ENCODE measurements around the gene C10orf95. TPM values are rescaled to one million over a fixed set of nuclear protein-coding genes. Genes with fewer than 3 reads are reported as not detected.

Gene C10orf95
- total RNA-seq, 4 donors from 2014 or later: 0.85 to 2.8 TPM; not detected in 2

DNA sequence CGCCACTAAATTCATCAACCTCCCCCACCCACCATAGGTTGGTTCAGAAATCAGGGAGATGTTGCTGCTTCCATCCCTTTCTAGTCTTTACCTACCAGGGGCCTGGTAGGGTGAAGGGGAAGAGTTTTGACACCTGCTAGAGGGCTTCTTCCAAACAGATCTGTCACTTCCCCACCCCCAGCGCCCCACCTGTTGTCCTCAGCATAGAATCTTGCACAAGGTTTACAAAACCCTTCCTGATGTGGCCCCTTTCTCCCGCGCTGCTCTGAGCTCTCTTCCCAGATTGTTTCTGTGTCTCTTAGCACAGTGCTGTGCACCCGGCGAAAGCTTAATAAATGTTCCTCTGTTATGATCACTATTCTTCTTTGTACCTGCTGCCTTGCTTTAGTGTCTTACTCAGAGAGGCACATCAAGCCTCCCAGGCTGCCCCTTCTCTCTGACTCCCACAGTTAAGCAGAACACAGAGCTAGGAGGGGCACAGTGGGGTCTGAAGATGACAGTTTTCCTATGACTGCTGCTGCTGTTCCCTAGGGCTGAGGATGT, 11.2 kb upstream of the C10orf95 start:
- H3K4me1 ChIP-seq: peaks cover 0 to 16% (median 2%) of the 10 kb centered on the region in 4 donors
- peak overlapping the region in 1 of 4 donors; percentile 64 for H3K27ac ChIP-seq
- no peaks in the 10 kb centered on the region for H3K9me3 ChIP-seq
- no peak for DNase-seq
- no peaks in the 10 kb centered on the region for H3K27me3 ChIP-seq
- no peaks in the 10 kb centered on the region for H3K36me3 ChIP-seq
- H3K4me3 ChIP-seq: peak overlapping the region in 2 of 4 donors; percentile 24 to 37
- TF ChIP-seq, protein P1, sequence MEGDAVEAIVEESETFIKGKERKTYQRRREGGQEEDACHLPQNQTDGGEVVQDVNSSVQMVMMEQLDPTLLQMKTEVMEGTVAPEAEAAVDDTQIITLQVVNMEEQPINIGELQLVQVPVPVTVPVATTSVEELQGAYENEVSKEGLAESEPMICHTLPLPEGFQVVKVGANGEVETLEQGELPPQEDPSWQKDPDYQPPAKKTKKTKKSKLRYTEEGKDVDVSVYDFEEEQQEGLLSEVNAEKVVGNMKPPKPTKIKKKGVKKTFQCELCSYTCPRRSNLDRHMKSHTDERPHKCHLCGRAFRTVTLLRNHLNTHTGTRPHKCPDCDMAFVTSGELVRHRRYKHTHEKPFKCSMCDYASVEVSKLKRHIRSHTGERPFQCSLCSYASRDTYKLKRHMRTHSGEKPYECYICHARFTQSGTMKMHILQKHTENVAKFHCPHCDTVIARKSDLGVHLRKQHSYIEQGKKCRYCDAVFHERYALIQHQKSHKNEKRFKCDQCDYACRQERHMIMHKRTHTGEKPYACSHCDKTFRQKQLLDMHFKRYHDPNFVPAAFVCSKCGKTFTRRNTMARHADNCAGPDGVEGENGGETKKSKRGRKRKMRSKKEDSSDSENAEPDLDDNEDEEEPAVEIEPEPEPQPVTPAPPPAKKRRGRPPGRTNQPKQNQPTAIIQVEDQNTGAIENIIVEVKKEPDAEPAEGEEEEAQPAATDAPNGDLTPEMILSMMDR (IDR thresholded peaks at IDR 0.05): no peak
- no peak for TF ChIP-seq POLR2A (IDR thresholded peaks at IDR 0.05)

DNA sequence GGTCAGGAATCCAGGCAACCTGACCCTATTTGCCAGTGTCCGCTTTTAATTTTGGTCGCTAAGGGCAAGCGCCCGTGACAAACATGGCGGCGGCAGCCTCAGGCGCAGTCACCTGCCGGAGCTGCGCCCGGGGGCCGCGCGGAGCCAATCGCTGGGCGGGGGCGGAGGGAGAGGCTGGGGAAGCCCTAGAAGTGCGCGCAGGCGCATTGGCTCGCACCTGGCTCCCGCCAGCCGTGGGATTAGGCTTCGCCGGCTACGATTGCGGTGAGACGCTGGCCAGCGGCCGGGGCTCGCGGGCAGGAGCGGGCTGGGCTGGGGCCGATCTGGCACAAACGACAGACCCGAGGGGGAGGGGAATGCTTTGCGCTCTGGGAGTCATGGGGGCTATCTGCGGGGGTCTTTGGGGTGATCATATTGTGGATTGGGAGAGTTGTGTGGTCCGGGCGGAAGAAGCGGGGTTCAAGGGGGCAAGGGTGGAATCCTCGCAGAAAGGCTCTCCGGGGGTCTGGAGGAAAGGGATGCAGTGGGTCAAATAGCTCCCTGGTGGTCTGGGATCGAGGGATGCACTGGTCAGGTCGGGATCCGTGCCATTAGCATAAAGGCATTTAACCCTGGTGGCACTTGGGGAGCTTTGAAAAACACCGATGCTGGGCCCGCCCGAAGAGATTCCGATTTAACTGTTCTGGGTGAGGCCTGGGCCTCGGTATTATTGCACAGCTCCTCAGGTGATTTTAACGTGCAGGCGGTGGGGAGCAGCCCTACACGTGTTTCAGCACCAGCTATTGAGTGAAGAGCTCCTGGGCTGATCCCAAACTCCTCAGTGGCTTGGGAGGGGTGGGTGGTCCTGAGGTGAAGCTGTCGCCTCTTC, 10.1 kb upstream of the C10orf95 start:
- Histone ChIP-seq H3K27ac (peak overlapping the region in 3 of 4 donors; percentile 3 to 62 (median 56)), H3K4me1 (peaks cover 0 to 16% (median 2%) of the 10 kb centered on the region in 4 donors), H3K9me3 (no peaks in the 10 kb centered on the region), H3K4me3 (peak overlapping the region; percentile 51 to 62 (median 58)), H3K27me3 (no peaks in the 10 kb centered on the region), H3K36me3 (no peaks in the 10 kb centered on the region)
- peak; percentile 90 to 98 (median 96) for DNase-seq
- TF ChIP-seq, protein P1 (IDR thresholded peaks at IDR 0.05): no peak
- peak in 1 of 2 donors; percentile 63 for TF ChIP-seq POLR2A (IDR thresholded peaks at IDR 0.05)

DNA sequence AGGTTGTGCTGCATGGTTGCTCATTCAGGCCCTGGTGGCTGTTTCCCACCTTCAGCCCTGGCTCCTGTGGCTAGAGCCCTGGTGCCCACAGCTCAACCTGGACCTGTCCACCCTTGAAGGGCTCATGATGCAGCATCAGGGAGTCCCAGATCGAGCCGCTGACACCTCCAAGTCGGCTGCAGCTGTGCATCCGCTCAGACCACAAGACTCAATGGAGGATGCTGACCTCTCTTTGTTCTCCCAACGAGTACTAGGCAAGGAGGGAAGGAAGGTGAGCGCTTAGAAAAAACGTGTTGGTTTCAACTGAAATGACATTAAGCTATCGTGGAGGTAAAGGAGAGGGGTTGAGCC, 9.5 kb upstream of the C10orf95 start:
- Histone ChIP-seq H3K4me3 (peak overlapping the region; percentile 51 to 62 (median 58)), H3K27me3 (no peaks in the 10 kb centered on the region), H3K4me1 (peaks cover 0 to 16% (median 2%) of the 10 kb centered on the region in 4 donors), H3K27ac (peak overlapping the region in 2 of 4 donors; percentile 56 to 62), H3K36me3 (no peaks in the 10 kb centered on the region), H3K9me3 (no peaks in the 10 kb centered on the region)
- no peak for DNase-seq
- TF ChIP-seq POLR2A (IDR thresholded peaks at IDR 0.05): no peak
- TF ChIP-seq, protein P1 (IDR thresholded peaks at IDR 0.05): no peak

DNA sequence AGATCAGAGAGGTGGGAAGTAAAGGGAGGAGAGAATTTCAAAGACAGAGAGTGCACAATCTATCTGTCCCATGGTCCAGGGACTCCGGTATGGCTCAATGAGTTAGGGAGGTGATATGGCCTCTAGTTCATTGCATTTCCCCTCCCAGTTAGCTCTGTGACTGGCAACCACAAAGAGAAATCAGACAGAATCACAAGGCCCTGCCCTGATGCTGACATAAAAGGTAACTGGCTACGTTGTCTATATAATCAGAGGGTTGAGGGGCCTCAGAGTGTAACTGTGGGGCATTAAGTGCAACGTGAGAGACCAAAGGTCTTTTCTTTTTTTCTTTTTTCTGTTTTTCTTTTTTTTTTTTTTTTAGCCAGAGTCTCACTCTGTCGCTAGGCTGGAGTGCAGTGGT, 7.3 kb upstream of the C10orf95 start:
- TF ChIP-seq POLR2A (IDR thresholded peaks at IDR 0.05): no peak
- TF ChIP-seq, protein P1 (IDR thresholded peaks at IDR 0.05): no peak
- H3K36me3 ChIP-seq: no peaks in the 10 kb centered on the region
- no peak for DNase-seq
- peaks cover 0 to 16% (median 2%) of the 10 kb centered on the region in 4 donors for H3K4me1 ChIP-seq
- no peaks in the 10 kb centered on the region for H3K9me3 ChIP-seq
- H3K4me3 ChIP-seq: no peak overlapping the region
- H3K27me3 ChIP-seq: no peaks in the 10 kb centered on the region
- H3K27ac ChIP-seq: no peak overlapping the region

DNA sequence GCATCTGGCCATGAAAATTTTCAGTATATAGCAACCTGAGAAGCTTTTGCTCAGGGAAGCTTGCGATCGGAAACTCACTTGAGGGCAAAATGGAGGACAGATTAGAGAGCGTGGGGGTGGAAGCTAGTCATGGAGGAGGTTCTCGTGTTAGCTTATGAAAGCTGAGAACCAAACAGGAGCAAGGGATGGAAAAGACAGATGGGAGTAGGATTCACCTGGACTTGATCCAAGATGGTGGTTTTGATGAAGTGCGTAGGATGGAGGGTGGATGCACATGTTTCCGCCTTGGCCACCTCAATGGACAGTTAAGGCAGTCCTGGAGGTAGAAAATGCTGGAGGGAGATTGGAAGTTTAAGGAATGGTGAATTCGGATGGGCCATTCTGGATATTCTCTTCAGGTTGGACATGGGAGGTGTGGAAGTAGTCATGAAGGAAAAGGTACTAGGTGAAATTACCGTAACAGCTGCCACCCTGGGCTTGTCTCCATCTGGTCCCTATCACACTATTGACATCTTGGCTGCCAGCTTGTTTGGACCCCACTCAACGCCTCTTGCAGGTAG, 6.3 kb upstream of the C10orf95 start:
- H3K27me3 ChIP-seq: no peaks in the 10 kb centered on the region
- H3K4me1 ChIP-seq: peaks cover 0 to 13% (median 2%) of the 10 kb centered on the region in 4 donors
- TF ChIP-seq, protein P1 (IDR thresholded peaks at IDR 0.05): no peak
- no peak for TF ChIP-seq POLR2A (IDR thresholded peaks at IDR 0.05)
- no peak overlapping the region for H3K27ac ChIP-seq
- no peak for DNase-seq
- H3K9me3 ChIP-seq: no peaks in the 10 kb centered on the region
- H3K36me3 ChIP-seq: no peaks in the 10 kb centered on the region
- no peak overlapping the region for H3K4me3 ChIP-seq
